GM13976 (cell line): Measurements from ENCODE around the gene MAP3K14.

ENCODE experiments used
- DNase-seq: peaks from one replicate; pipeline ENCODE4 v3.0.0; 2012; ENCODE audit warnings: low spot score
- CTCF ChIP-seq: IDR thresholded peaks from 2 replicates; pipeline ENCODE4 v1.5.1; 2012; ENCODE audit warnings: borderline replicate concordance, mild to moderate bottlenecking; ENCODE audit not compliant: insufficient read depth; ENCODE audit errors: extremely low read depth, missing control alignments, control extremely low read depth
- in situ Hi-C: fragments of 300-500 bp; cut with MboI; formaldehyde crosslinking; loops from one replicate; pipeline ENCODE4 v1.12.0; 2022; ENCODE audit warnings: low sequenced_read_pairs, mixed read lengths, inconsistent platforms; ENCODE audit not compliant: unreplicated experiment

MAP3K14 gene

GRCh38 chr17:45266372-45266926 is 50.4 kb downstream of the MAP3K14 start:
- no peak for TF ChIP-seq CTCF
- in situ Hi-C loops = no loop called here
- DNase-seq = no peak

GRCh38 chr17:45265821-45266220 is 51.0 kb downstream of the MAP3K14 start:
- no peak for DNase-seq

GRCh38 chr17:45264988-45265387 is 51.8 kb downstream of the MAP3K14 start:
- in situ Hi-C loops = no loop called here
- no peak for TF ChIP-seq CTCF
- no peak for DNase-seq

More at GRCh38 chr17:45265821-45266220, 51.0 kb downstream of the MAP3K14 start:
- in situ Hi-C loops = no loop called here
- TF ChIP-seq CTCF = no peak

- DNase-seq = no peak
- TF ChIP-seq CTCF = no peak
- in situ Hi-C loops = no loop called here
These were observed 52.4 kb downstream of the MAP3K14 start for GRCh38 chr17:45264430-45264829.

GRCh38 chr17:45263477-45263860 is 53.4 kb downstream of the MAP3K14 start:
- in situ Hi-C loops = no loop called here
- no peak for DNase-seq
- no peak for TF ChIP-seq CTCF

GRCh38 chr17:45262516-45263476 is 54.0 kb downstream of the MAP3K14 start:
- no peak for TF ChIP-seq CTCF
- in situ Hi-C loops = no loop called here
- DNase-seq = no peak
